Caco-2 (cell line): Measurements from ENCODE around the gene SPRY1. TPM values are rescaled to one million over a fixed set of nuclear protein-coding genes. Genes with fewer than 3 reads are reported as not detected.

Source experiments
- BruUV-seq: library from RNA; stranded (reverse); fragments of 400-500 nt; replicated peaks from 2 replicates; lab custom pipeline; 2021; lab: Mats Ljungman, UMichigan
- CTCF ChIA-PET: fragments of 300-600 bp; sonication (Branson Sonifier 250); formaldehyde crosslinking; loops from one replicate; lab custom pipeline; 2022; ENCODE audit warnings: antibody characterized with exemption; lab: Charles Lee
- POLR2A ChIA-PET: fragments of 300-600 bp; sonication (Branson Sonifier 250); formaldehyde crosslinking; loops from one replicate; lab custom pipeline; 2022; ENCODE audit warnings: antibody characterized with exemption; lab: Charles Lee
- DNase-seq, 2 experiments: peaks; one replicate each; pipeline versions ENCODE4 v3.0.0 to v3.0.0-alpha.2; 2020 to 2022
- H3K27me3 ChIP-seq: replicated peaks from 2 replicates; pipeline ENCODE4 v1.6.0; 2011; ENCODE audit warnings: low read length; ENCODE audit not compliant: control insufficient read depth, insufficient read depth
- H3K36me3 ChIP-seq: 2 replicates; pipeline ENCODE4 v1.5.1; 2011; ENCODE audit warnings: low read length; ENCODE audit not compliant: control insufficient read depth, insufficient read depth
- H3K4me1 ChIP-seq: fragments of 250-450 bp; sonication (Bioruptor Pico); 2 replicates; pipeline ENCODE4 v1.5.1; 2020; ENCODE audit warnings: mild to moderate bottlenecking
- H3K4me3 ChIP-seq: 2 replicates; pipeline ENCODE4 v1.5.1; 2011; ENCODE audit warnings: low read depth, mild to moderate bottlenecking, control low read depth, low read length
- H3K9me3 ChIP-seq: fragments of 250-450 bp; sonication (Bioruptor Pico); 2 replicates; pipeline ENCODE4 v1.5.1; 2020; ENCODE audit warnings: mild to moderate bottlenecking, moderate library complexity
- H3K27ac Mint-ChIP-seq: one replicate; pipeline ENCODE4 v1.8.0; 2022; ENCODE audit warnings: mixed read lengths; ENCODE audit not compliant: unreplicated experiment
- H3K27me3 Mint-ChIP-seq: one replicate; pipeline ENCODE4 v1.8.0; 2022; ENCODE audit warnings: mixed read lengths; ENCODE audit not compliant: insufficient read depth, unreplicated experiment
- H3K36me3 Mint-ChIP-seq: one replicate; pipeline ENCODE4 v1.8.0; 2022; ENCODE audit warnings: mild to moderate bottlenecking, mixed read lengths; ENCODE audit not compliant: insufficient read depth, unreplicated experiment
- H3K4me1 Mint-ChIP-seq: one replicate; pipeline ENCODE4 v1.8.0; 2022; ENCODE audit warnings: low read depth, mixed read lengths; ENCODE audit not compliant: unreplicated experiment
- H3K4me3 Mint-ChIP-seq: one replicate; pipeline ENCODE4 v1.8.0; 2022; ENCODE audit warnings: mild to moderate bottlenecking, moderate library complexity, mixed read lengths; ENCODE audit not compliant: unreplicated experiment
- H3K9me3 Mint-ChIP-seq: one replicate; pipeline ENCODE4 v1.8.0; 2022; ENCODE audit warnings: mixed read lengths; ENCODE audit not compliant: unreplicated experiment
- CTCF ChIP-seq, 2 experiments: fragments of 200-600 bp in 1 of 2; IDR thresholded peaks; 1 replicate in 1 of 2; 2 replicates in 1 of 2; pipeline versions ENCODE4 v1.5.1 to v1.8.0; 2011 to 2022; ENCODE audit warnings: antibody characterized with exemption in 1 of 2, control low read depth in 1 of 2, inconsistent platforms in 1 of 2, low read depth in 1 of 2, low read length in 1 of 2, mild to moderate bottlenecking in 1 of 2, moderate library complexity in 1 of 2; ENCODE audit not compliant: insufficient read depth in 1 of 2, severe bottlenecking in 1 of 2, unreplicated experiment in 1 of 2
- intact Hi-C: fragments of 100-400 bp; cut with micrococcal nuclease; formaldehyde crosslinking; loops from one replicate; pipeline ENCODE4 v1.10.0; 2022; ENCODE audit not compliant: unreplicated experiment
- total RNA-seq: library from RNA; stranded (reverse); gene quantifications from 2 replicates; pipeline ENCODE4 v1.2.3, GENCODE V29; 2022

Gene SPRY1
- total RNA-seq, 1 experiment from 2014 or later, result 23.2 TPM

- Mint-ChIP-seq H3K4me3 (peak overlapping the region; percentile 49), H3K27me3 (no peaks in the 10 kb centered on the region), H3K27ac (peak overlapping the region; percentile 40), H3K9me3 (no peaks in the 10 kb centered on the region), H3K4me1 (no peaks in the 10 kb centered on the region), H3K36me3 (no peaks in the 10 kb centered on the region)
- Histone ChIP-seq H3K4me1 (peaks cover 15% of the 10 kb centered on the region), H3K9me3 (no peaks in the 10 kb centered on the region), H3K4me3 (peak overlapping the region; percentile 10; the same call in 1 of the 2 replicates), H3K36me3 (no peaks in the 10 kb centered on the region), H3K27me3 (no peaks in the 10 kb centered on the region)
- DNase-seq, result peak in 1 of 2 experiments; percentile 2
- BruUV-seq, result TSS peak; percentile 90
- TF ChIP-seq CTCF (IDR thresholded peaks at IDR 0.05; ENCODE audit: insufficient read depth in 1 of 2, low read depth in 1 of 2, low read length in 1 of 2, severe bottlenecking in 1 of 2, unreplicated experiment in 1 of 2), result no peak
- POLR2A ChIA-PET, result interaction anchor here (0.6 to 1.1 kb wide), 4 partner anchors 44 to 104 kb away, joined by 3 to 5 read pairs (median 4); partner anchors contain the start of gene SPRY1
- intact Hi-C loops, result loop anchor here (1.0 to 2.0 kb wide), 5 partner anchors 25 to 104 kb away; no protein-coding TSS in a partner anchor
- CTCF ChIA-PET, result interaction anchor here (0.9 to 1.2 kb wide), 3 partner anchors 25 to 102 kb away, joined by 3 to 7 read pairs (median 3); no protein-coding TSS in a partner anchor
Observed at GRCh38 chr4:123443401-123444289, 47.0 kb downstream of the SPRY1 start.

- peak; percentile 82 to 90 for DNase-seq
- Mint-ChIP-seq H3K27ac (peak overlapping the region; percentile 40), H3K4me3 (peak overlapping the region; percentile 49), H3K27me3 (no peaks in the 10 kb centered on the region), H3K4me1 (peaks cover 3% of the 10 kb centered on the region), H3K36me3 (no peaks in the 10 kb centered on the region), H3K9me3 (no peaks in the 10 kb centered on the region)
- Histone ChIP-seq H3K4me1 (peaks cover 19% of the 10 kb centered on the region), H3K27me3 (no peaks in the 10 kb centered on the region), H3K4me3 (peak overlapping the region; percentile 10; the same call in 1 of the 2 replicates), H3K9me3 (no peaks in the 10 kb centered on the region), H3K36me3 (no peaks in the 10 kb centered on the region)
- ChIA-PET POLR2A (interaction anchor here (0.6 to 1.1 kb wide), 4 partner anchors 45 to 103 kb away, joined by 3 to 5 read pairs (median 4); partner anchors contain the start of gene SPRY1), CTCF (interaction anchor here (0.9 to 1.2 kb wide), 3 partner anchors 26 to 101 kb away, joined by 3 to 7 read pairs (median 3); no protein-coding TSS in a partner anchor)
- TF ChIP-seq CTCF (IDR thresholded peaks at IDR 0.05; ENCODE audit: insufficient read depth in 1 of 2, low read depth in 1 of 2, low read length in 1 of 2, severe bottlenecking in 1 of 2, unreplicated experiment in 1 of 2), result no peak
- intact Hi-C loops, result loop anchor here (1.0 to 2.0 kb wide), 5 partner anchors 26 to 103 kb away; no protein-coding TSS in a partner anchor
- no TSS peak for BruUV-seq
Observed at GRCh38 chr4:123444290-123444731, 47.7 kb downstream of the SPRY1 start.

- H3K36me3 Mint-ChIP-seq, result no peaks in the 10 kb centered on the region
- CTCF ChIA-PET, result no interaction called here
Observed at GRCh38 chr4:123446865-123447474, 50.4 kb downstream of the SPRY1 start.

More at GRCh38 chr4:123446865-123447474, 50.4 kb downstream of the SPRY1 start:
- POLR2A ChIA-PET, result no interaction called here
- no peak overlapping the region for H3K4me3 Mint-ChIP-seq
- DNase-seq, result no peak
- no peaks in the 10 kb centered on the region for H3K27me3 Mint-ChIP-seq
- no TSS peak for BruUV-seq
- intact Hi-C loops, result no loop called here
- TF ChIP-seq CTCF (IDR thresholded peaks at IDR 0.05; ENCODE audit: insufficient read depth in 1 of 2, low read depth in 1 of 2, low read length in 1 of 2, severe bottlenecking in 1 of 2, unreplicated experiment in 1 of 2), result no peak
- peaks cover 6% of the 10 kb centered on the region for H3K4me1 Mint-ChIP-seq
- H3K27me3 ChIP-seq, result no peaks in the 10 kb centered on the region
- H3K36me3 ChIP-seq, result no peaks in the 10 kb centered on the region
- peaks cover 27% of the 10 kb centered on the region for H3K4me1 ChIP-seq
- H3K4me3 ChIP-seq, result no peak overlapping the region
- no peak overlapping the region for H3K27ac Mint-ChIP-seq
- H3K9me3 Mint-ChIP-seq, result no peaks in the 10 kb centered on the region
- no peaks in the 10 kb centered on the region for H3K9me3 ChIP-seq
